ENCODE results near the gene TMEM115. TPM values are rescaled to one million over a fixed set of nuclear protein-coding genes. Genes with fewer than 3 reads are reported as not detected.

TMEM115 gene
- total and polyA plus RNA-seq, 2 of the 13 experiments (the other 11 are each of a cell fraction or from before 2014, with no cell fraction given), result 22.1 to 30.7 TPM

DNA sequence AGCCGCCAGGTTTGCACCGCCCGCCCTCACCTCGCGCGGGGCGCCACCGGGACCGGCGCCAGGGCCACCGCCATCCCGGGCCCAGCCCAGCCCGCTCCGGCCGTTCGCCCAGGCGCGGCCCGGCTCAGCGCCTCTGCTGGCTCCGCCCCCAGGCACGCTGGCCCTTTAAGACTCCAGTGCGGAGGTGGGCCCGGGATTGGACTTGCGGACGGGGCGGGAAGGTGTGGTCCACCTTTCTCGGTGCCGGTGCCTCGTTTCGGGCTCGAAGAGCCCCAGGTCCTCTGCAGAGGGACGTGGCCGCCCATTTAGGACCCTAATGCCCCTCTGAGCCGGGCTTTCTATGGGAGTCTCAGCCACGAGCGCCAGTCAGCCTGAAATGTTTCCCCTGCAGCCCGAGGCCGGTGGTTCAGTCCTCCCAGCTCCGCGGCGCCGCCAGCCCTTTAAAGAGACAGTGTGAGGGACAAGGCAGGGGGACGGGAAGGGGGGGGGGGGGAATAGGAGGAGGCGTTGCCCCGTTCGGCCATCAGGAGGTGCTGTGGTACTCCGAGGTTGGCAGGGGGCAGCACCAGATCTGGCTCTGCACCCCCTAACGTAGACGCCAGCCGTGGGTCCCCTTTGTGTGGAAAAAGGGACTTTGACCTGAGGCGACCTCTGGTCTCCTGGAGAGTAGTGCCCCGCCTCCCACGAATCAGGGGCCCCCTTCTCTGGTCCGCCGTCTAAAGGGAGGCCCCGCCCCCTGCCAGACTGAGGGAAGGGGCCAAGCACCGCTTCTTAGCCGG, 37.8 kb downstream of the TMEM115 start (continued):
- TF ChIP-seq KAT2B (IDR thresholded peaks at IDR 0.05; ENCODE audit: borderline replicate concordance, low read depth, low read length) (no peak), CENPX (CRISPR knock-in tag; IDR thresholded peaks at IDR 0.05) (no peak), CEBPG (CRISPR knock-in tag; IDR thresholded peaks at IDR 0.05) (no peak), ARNT (IDR thresholded peaks at IDR 0.05) (no peak), SIX4 (CRISPR knock-in tag; IDR thresholded peaks at IDR 0.05) (no peak), ZNF674 (CRISPR knock-in tag; IDR thresholded peaks at IDR 0.05; ENCODE audit: low read depth) (no peak), ZNF160 (CRISPR knock-in tag; IDR thresholded peaks at IDR 0.05) (no peak), ESRRA (CRISPR knock-in tag; IDR thresholded peaks at IDR 0.05; ENCODE audit: low read depth) (0 out of 2 replicates have a peak, but pooled peaks have one; percentile 37), HNRNPL (IDR thresholded peaks at IDR 0.05; ENCODE audit: low read depth, low read length) (peak; percentile 87; the same call in 1 of the 2 replicates), ZNF839 (CRISPR knock-in tag; IDR thresholded peaks at IDR 0.05; ENCODE audit: borderline replicate concordance) (0 out of 2 replicates have a peak, but pooled peaks have one; percentile 59), RELA (CRISPR knock-in tag; IDR thresholded peaks at IDR 0.05) (no peak), ZNF232 (CRISPR knock-in tag; IDR thresholded peaks at IDR 0.05; ENCODE audit: borderline replicate concordance) (peak; percentile 26; the same call in 1 of the 2 replicates), ZNF878 (CRISPR knock-in tag; IDR thresholded peaks at IDR 0.05) (no peak; the same call in 1 of the 2 replicates), ZFP41 (CRISPR knock-in tag; IDR thresholded peaks at IDR 0.05; ENCODE audit: borderline replicate concordance) (no peak), YEATS2 (CRISPR knock-in tag; IDR thresholded peaks at IDR 0.05; ENCODE audit: borderline replicate concordance) (no peak), FOXC1 (CRISPR knock-in tag; IDR thresholded peaks at IDR 0.05; ENCODE audit: borderline replicate concordance) (no peak), KLF15 (CRISPR knock-in tag; IDR thresholded peaks at IDR 0.05; ENCODE audit: borderline replicate concordance) (no peak), TOE1 (CRISPR knock-in tag; IDR thresholded peaks at IDR 0.05) (peak; percentile 38; the same call in 1 of the 2 replicates), ZNF24 (IDR thresholded peaks at IDR 0.05) (no peak), MTF1 (CRISPR knock-in tag; IDR thresholded peaks at IDR 0.05) (no peak), ZNF703 (CRISPR knock-in tag; IDR thresholded peaks at IDR 0.05; ENCODE audit: borderline replicate concordance) (no peak), NR2C2 (CRISPR knock-in tag; IDR thresholded peaks at IDR 0.05; ENCODE audit: borderline replicate concordance) (no peak), HNF4G (IDR thresholded peaks at IDR 0.05; ENCODE audit: borderline replicate concordance, low read depth, low read length) (peak; percentile 94), HNF4G (CRISPR knock-in tag; IDR thresholded peaks at IDR 0.05; ENCODE audit: borderline replicate concordance, low read depth) (peak; percentile 86; the same call in 1 of the 2 replicates), RBAK (CRISPR knock-in tag; IDR thresholded peaks at IDR 0.05) (0 out of 2 replicates have a peak, but pooled peaks have one; percentile 14), SRY (CRISPR knock-in tag; IDR thresholded peaks at IDR 0.05) (no peak; the same call in 1 of the 2 replicates), ZNF891 (CRISPR knock-in tag; IDR thresholded peaks at IDR 0.05) (peak; percentile 7; the same call in 1 of the 2 replicates), SKI (IDR thresholded peaks at IDR 0.05; ENCODE audit: partially characterized antibody) (peak; percentile 48)
- TF ChIP-seq, protein P1, sequence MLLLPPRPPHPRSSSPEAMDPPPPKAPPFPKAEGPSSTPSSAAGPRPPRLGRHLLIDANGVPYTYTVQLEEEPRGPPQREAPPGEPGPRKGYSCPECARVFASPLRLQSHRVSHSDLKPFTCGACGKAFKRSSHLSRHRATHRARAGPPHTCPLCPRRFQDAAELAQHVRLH (CRISPR knock-in tag; IDR thresholded peaks at IDR 0.05; ENCODE audit: borderline replicate concordance, low read depth), result peak; percentile 14; the same call in 1 of the 2 replicates
- TF ChIP-seq, protein P2, sequence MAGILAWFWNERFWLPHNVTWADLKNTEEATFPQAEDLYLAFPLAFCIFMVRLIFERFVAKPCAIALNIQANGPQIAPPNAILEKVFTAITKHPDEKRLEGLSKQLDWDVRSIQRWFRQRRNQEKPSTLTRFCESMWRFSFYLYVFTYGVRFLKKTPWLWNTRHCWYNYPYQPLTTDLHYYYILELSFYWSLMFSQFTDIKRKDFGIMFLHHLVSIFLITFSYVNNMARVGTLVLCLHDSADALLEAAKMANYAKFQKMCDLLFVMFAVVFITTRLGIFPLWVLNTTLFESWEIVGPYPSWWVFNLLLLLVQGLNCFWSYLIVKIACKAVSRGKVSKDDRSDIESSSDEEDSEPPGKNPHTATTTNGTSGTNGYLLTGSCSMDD (CRISPR knock-in tag; IDR thresholded peaks at IDR 0.05), result no peak
- TF ChIP-seq, protein P3, sequence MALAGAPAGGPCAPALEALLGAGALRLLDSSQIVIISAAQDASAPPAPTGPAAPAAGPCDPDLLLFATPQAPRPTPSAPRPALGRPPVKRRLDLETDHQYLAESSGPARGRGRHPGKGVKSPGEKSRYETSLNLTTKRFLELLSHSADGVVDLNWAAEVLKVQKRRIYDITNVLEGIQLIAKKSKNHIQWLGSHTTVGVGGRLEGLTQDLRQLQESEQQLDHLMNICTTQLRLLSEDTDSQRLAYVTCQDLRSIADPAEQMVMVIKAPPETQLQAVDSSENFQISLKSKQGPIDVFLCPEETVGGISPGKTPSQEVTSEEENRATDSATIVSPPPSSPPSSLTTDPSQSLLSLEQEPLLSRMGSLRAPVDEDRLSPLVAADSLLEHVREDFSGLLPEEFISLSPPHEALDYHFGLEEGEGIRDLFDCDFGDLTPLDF (CRISPR knock-in tag; IDR thresholded peaks at IDR 0.05), result no peak; the same call in 1 of the 2 replicates

All from HepG2 (cell line).